ENCODE results near the gene CCDC141. TPM values are rescaled to one million over a fixed set of nuclear protein-coding genes. Genes with fewer than 3 reads are reported as not detected.

CCDC141 gene
- polyA plus RNA-seq, 1 donor from 2014 or later: 0.27 TPM

GRCh38 chr2:179068991-179069643 is 19.2 kb upstream of the CCDC141 start:
- H3K27ac ChIP-seq (ENCODE audit: low read length): no peak overlapping the region
- no peaks in the 10 kb centered on the region for H3K9me2 ChIP-seq (ENCODE audit: insufficient read depth, low read length)
- H3K9ac ChIP-seq (ENCODE audit: low read length): no peak overlapping the region
- H4K20me1 ChIP-seq (ENCODE audit: insufficient read depth): no peaks in the 10 kb centered on the region
- TF ChIP-seq SMC3 (conservative IDR thresholded peaks at IDR 0.05; ENCODE audit: poor library complexity) (no peak), CTCF (IDR thresholded peaks at IDR 0.05; ENCODE audit: poor library complexity, severe bottlenecking) (no peak)
- H3K4me2 ChIP-seq (ENCODE audit: low read length): no peak overlapping the region
- no peak overlapping the region for H3K4me3 ChIP-seq (ENCODE audit: low read length)
- no peaks in the 10 kb centered on the region for H3K9me3 ChIP-seq (ENCODE audit: low read length)
- H3F3A ChIP-seq (ENCODE audit: insufficient read depth, low read length, poor library complexity, severe bottlenecking): no peaks in the 10 kb centered on the region
- no peaks in the 10 kb centered on the region for H3K79me2 ChIP-seq (replicated peaks; ENCODE audit: insufficient read depth, low read length)
- no peaks in the 10 kb centered on the region for H3K36me3 ChIP-seq (ENCODE audit: insufficient read depth, low read length)
- no peak overlapping the region for H2AFZ ChIP-seq (ENCODE audit: low read depth, low read length)
- H3K27me3 ChIP-seq (ENCODE audit: insufficient read depth, low read depth, low read length): no peaks in the 10 kb centered on the region

- H3K9me2 ChIP-seq (ENCODE audit: insufficient read depth, low read length): no peaks in the 10 kb centered on the region
- no peak overlapping the region for H2AFZ ChIP-seq (ENCODE audit: low read depth, low read length)
- no peaks in the 10 kb centered on the region for H4K20me1 ChIP-seq (ENCODE audit: insufficient read depth)
- TF ChIP-seq CTCF (IDR thresholded peaks at IDR 0.05; ENCODE audit: poor library complexity, severe bottlenecking) (no peak), RAD21 (conservative IDR thresholded peaks at IDR 0.05) (no peak), REST (IDR thresholded peaks at IDR 0.05; ENCODE audit: borderline replicate concordance) (no peak), POLR2AphosphoS5 (IDR thresholded peaks at IDR 0.05) (no peak), EZH2 (IDR thresholded peaks at IDR 0.05; ENCODE audit: borderline replicate concordance, insufficient read depth, low read length, poor library complexity, severe bottlenecking) (no peak), SMC3 (conservative IDR thresholded peaks at IDR 0.05; ENCODE audit: poor library complexity) (no peak), MXI1 (conservative IDR thresholded peaks at IDR 0.05; ENCODE audit: poor library complexity, severe bottlenecking) (no peak), TAF1 (IDR thresholded peaks at IDR 0.05; ENCODE audit: low read depth) (no peak), EP300 (conservative IDR thresholded peaks at IDR 0.05; ENCODE audit: poor library complexity, severe bottlenecking) (no peak)
- H3F3A ChIP-seq (ENCODE audit: insufficient read depth, low read length, poor library complexity, severe bottlenecking): no peaks in the 10 kb centered on the region
- H3K9me3 ChIP-seq (ENCODE audit: low read length): no peaks in the 10 kb centered on the region
- no peaks in the 10 kb centered on the region for H3K27me3 ChIP-seq (ENCODE audit: insufficient read depth, low read depth, low read length)
- no peaks in the 10 kb centered on the region for H3K36me3 ChIP-seq (ENCODE audit: insufficient read depth, low read length)
- H3K4me3 ChIP-seq (ENCODE audit: low read length): no peak overlapping the region
- H3K9ac ChIP-seq (ENCODE audit: low read length): no peak overlapping the region
- H3K79me2 ChIP-seq (replicated peaks; ENCODE audit: insufficient read depth, low read length): no peaks in the 10 kb centered on the region
- no peak overlapping the region for H3K27ac ChIP-seq (ENCODE audit: low read length)
- H3K4me2 ChIP-seq (ENCODE audit: low read length): no peak overlapping the region
These were observed 9.2 kb upstream of the CCDC141 start for GRCh38 chr2:179059026-179059700.

Measured in neural cell (in vitro differentiated cells).